HG02840 (cell line): Measurements from ENCODE around the gene PHF21B.
"Not testable (repeated sequence)": the region's sequence is repeated elsewhere in the genome, so short reads cannot be mapped to it uniquely, and the experiment has no call there.

Source experiments
- ATAC-seq: cut with Tn5 transposase; IDR thresholded peaks from one replicate; pipeline ENCODE4 v1.9.1; 2021; ENCODE audit warnings: mild to moderate bottlenecking, moderate library complexity, moderate number of reproducible peaks; ENCODE audit not compliant: unreplicated experiment, low FRiP score

PHF21B gene

GRCh38 chr22:44924710-44925109, 85.1 kb downstream of the PHF21B start:
- no peak for ATAC-seq

- no peak for ATAC-seq
Measured at GRCh38 chr22:44924098-44924497, 85.7 kb downstream of the PHF21B start.

- not testable (repeated sequence) for ATAC-seq
Measured at GRCh38 chr22:44921766-44922165, 88.0 kb downstream of the PHF21B start.

GRCh38 chr22:44920183-44920582, 89.6 kb downstream of the PHF21B start:
- no peak for ATAC-seq

- ATAC-seq: no peak
Measured at GRCh38 chr22:44919691-44920090, 90.1 kb downstream of the PHF21B start.

DNA sequence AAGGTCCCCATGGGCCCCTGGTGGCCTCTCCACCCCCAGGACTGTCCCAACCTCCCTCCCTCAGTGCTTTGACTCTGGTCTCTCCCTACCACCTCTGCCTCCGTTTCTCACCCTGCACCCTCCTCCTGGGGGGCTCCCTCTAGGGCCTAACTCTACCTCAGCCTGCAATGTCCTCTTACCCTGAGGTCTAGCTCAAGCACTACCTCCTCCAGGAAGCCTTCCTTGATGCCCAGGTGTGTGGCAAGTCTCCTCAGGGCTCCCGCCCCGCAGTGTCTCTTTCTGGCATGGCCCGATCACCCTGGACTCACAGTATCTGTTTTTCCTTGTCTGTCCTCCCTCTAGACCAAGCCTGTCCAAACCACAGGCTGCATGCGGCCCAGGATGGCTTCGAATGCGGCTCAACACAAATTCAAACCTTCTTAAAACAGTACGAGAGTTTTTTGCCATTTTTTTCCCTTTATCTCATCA, 90.8 kb downstream of the PHF21B start:
- no peak for ATAC-seq

GRCh38 chr22:44918166-44918924, 91.5 kb downstream of the PHF21B start:
- ATAC-seq: no peak

DNA sequence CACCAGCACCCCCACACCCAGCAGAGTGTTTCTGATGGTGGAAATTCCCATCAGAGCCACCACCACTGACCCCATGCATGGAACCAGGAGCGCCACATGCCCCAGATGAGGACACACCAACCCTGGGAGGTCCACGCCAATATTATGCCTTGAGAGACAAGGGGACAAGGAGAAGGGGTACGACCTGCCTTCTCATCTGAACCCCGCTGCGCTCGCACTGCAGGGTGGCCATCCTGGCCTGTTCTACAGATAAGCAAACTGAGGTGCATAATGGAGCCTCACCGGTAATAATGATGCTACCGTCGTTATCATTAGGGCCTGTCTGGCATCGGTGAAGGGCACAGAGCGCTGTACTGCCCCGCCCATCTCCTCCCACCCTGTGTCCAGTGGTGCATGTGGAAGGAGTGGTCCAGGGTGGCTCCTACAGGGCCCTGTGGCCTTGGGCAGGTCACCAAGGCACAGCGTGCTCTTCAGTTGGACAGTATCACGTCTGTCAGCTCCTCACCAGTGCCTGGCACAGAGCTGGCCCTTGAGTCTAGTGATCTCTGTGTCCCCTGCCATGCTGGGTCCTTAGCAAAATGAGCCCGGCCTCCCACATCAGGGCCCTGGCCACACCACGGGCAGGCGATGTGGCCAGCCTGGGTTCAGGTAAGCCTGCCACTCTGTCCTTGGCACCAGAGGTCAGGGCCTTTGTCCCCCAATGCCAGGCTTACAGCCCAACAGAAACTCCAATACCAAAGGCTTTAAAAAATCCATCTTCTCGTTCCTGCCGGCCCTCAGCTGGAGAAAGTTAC, 92.2 kb downstream of the PHF21B start:
- no peak for ATAC-seq

DNA sequence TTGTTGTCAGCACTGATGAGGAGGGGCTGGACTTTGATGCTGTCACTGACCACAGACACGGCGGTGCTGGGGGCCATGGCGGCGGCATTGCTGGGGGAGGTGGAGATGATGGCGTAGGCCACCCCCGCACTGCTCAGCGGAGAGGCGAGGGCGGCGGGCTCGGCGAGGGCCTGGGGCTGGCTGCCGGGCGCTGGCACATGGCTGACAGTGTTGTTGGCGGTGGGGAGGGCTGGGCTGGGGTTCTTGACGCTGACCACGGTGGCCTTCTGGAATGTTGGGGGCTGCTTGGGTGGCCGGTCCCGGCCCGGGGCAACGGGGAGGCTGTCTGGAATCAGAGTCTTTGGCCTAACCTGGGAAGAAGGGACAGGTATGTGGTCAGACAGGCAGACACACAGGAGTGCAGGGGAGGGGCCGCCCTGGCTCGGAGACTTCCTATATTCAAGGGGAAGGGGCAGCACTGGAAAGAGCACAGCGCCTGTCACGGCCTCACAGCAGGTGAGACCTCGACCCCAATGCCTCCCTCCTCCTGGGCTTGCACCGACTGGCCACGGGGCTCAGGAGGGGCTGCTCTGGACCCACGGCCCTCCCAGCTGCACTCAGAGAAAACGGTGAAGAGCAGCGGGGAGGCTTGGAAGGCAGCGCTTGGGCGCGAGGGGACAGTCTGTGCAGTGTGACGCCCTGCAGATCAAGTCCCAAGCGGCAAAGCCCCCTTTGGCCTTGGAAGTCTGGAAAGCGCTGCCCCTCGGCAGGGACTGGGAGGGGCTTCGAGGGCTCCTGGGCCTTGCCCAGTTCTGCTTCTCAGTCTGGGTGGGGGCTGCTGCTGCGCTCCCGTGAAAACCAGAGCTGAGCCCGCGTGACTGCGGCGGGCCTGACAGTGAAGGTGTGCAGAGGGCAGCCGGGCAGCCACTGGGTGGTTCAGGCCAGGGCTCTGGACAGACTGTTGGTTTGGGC, 93.2 kb downstream of the PHF21B start:
- ATAC-seq: no peak

GRCh38 chr22:44915441-44915840, 94.4 kb downstream of the PHF21B start:
- no peak for ATAC-seq

- no peak for ATAC-seq
Measured at GRCh38 chr22:44914026-44914721, 95.6 kb downstream of the PHF21B start.

DNA sequence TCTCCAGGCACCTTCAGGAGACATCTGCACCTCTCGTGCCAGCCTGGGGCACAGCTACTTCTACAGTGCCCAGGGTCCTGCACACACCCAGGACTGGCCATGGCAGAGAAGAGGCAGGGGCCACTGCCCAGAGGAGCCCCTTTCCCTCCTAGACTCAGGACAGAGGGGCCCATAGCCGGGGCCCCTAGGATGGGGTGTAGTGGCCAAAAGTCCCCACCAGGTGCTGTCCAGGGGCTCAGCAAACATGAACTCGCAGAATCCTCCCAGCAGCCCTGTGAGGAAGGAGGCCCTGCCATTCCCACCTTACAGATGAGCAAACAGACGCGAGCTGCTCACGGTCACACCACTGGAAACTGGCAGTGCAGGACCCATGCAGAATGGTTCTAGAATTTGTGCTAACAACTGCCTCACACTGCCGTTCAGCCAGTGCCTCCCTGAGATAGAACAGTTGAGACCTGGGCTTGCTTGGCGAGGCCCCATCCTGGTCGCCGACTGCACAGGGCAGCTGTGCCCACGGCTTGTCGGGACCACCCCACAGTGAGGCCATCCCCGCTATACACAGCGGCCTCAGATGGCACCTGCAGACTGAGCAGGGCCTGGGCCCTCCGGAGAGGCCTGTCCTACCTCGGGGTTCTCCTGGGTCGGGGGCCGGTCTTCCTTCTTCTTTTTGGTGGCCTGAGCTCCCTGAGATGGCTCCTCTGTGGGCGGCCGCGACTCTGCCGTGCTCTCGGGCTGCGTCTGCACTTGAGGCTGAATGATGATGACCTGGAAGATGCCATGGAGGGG, 96.4 kb downstream of the PHF21B start:
- no peak for ATAC-seq

DNA sequence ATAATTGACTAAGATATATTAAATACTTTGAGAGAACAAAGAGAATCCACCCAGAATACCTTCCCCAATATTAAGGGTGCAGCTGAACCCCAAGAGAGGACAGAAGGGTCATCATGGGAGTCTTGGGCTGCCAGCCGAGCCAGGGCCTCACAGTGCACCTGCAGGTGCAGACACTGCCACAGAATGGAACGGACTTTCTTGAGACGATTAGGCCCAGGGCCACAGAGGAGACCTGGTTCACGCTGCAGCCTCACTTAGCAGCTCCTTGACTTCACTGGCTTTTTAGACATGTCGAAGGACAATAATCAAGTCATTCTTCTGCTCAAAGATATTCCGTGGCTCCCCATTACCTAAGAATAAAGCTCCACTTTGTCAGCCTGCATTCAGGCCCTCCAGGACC, 100.6 kb downstream of the PHF21B start:
- no peak for ATAC-seq

- ATAC-seq: no peak
Measured at GRCh38 chr22:44907765-44908737, 101.8 kb downstream of the PHF21B start.

DNA sequence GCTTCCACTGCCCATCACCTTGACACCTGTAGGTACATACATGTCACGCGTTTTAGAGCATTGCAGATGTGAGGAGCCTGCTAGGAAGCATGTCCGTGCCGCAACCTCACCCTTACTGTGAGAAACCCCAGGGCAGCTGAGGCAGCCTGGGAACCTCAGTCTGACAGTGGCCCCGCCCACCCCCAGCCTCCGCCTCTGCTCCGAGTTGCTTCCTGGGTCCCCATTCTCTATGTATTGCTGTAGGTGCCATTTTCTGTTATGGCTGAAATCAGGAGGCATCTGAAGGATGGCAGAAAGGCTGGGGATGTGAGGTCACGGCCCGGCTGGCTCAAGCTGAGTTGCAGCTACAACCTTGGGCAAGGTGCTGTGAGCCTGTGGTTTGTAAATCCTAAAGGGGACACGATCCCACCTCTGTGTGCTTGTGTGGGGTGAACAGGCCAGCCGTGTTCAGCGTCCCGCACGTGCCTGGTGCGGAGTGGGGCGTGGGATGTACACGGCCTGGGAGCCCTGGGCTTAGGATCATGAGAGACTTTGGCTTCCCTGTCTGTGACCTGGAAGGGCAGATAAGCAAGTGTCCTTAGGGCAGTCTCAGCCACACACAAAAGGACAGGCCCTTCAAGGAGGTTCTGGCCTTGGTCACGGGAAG, 102.7 kb downstream of the PHF21B start:
- ATAC-seq: no peak

DNA sequence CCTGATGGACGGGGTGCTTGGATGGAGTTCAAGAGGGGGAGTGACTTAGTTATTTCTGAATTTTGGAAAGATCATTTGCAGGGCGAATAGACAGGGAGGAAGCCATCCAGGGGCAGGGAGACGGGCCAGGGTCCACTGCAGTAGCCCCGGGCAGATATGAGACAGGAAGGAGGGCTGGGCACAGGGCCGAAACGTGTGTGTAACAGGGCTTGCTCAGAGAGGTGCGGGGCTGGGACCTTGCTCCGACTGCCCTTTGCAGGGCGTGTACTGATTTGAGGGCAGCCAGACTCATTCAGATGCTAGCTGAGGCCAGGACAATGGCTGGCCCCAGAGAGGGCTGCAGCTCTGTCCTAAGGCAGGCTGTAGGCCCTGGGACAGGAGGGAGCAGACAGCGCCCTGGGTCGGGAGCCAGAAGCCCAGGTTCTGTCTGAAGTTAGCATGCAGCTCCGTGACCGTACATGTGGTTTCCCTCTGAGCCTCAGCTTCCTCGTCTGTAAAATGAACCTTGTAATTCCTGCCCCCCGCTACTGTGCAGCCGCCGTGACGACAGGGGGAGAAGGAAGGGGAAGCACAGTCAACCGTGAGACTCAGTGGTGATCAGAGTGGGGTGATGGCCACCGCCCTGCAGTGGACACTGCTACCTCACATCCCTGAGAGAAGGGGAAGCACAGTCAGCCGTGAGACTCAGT, 103.4 kb downstream of the PHF21B start:
- ATAC-seq: no peak
